ENCODE measurements around the gene TAGAP.

GRCh38 chr6:159065091-159065490 lies 20.3 kb upstream of the TAGAP start:
- TF ChIP-seq CTCF (IDR thresholded peaks at IDR 0.05) (no peak), EZH2 (IDR thresholded peaks at IDR 0.05; ENCODE audit: borderline replicate concordance, insufficient read depth, low read depth, low read length, poor library complexity, severe bottlenecking) (no peak)
